GM12874 (cell line): ENCODE results near the gene OLFML2A.

ENCODE experiments used
- CTCF ChIP-seq: IDR thresholded peaks from 2 replicates; pipeline ENCODE4 v1.5.1; 2011; ENCODE audit warnings: low read depth, mild to moderate bottlenecking, control low read depth, low read length, moderate library complexity; ENCODE audit not compliant: insufficient read depth

The OLFML2A gene

DNA sequence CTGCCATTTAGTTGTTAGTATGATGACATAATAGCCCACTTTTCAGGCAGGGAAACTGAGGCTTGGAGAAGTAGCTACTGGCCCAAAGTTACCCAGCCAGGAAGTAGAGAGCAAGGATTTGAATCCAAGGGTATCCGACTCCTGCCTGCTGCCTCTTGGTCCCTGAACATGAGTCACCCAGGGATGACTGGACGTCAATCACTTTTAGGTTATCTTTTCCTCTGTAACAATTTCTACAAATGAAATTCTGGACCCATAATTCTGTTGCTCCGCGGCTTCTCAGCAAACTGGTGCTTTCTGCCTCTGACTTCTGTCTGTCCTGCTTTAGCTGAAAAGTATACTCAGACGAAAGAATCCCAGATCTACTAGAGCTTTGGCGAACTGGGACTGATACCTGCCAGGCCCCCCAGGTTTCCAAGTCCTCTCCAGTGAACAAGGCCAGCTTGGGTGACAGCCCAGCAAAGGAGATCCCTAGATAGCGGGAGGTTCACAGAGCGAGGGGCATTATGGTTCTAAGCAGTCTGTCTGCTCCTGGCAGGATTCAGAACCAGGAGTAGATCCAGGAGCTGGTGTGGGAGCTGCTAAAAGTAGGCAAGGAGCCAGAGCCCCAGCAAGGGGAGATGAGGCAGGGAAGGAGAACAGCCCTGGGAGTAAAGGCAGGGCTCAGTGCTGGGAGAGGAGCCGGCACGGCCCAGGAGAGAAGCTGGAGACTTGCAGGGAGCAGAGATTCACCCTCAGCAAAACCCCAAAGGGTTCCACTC lies 20.6 kb downstream of the OLFML2A start:
- TF ChIP-seq CTCF = no peak

- TF ChIP-seq CTCF = no peak
Observed at GRCh38 chr9:124799274-124800006, 22.5 kb downstream of the OLFML2A start.

- no peak for TF ChIP-seq CTCF
Observed at GRCh38 chr9:124800306-124801259, 23.6 kb downstream of the OLFML2A start.

- TF ChIP-seq CTCF = no peak
Observed at GRCh38 chr9:124801356-124801755, 24.4 kb downstream of the OLFML2A start.

- no peak for TF ChIP-seq CTCF
Observed at GRCh38 chr9:124802426-124802825, 25.5 kb downstream of the OLFML2A start.

DNA sequence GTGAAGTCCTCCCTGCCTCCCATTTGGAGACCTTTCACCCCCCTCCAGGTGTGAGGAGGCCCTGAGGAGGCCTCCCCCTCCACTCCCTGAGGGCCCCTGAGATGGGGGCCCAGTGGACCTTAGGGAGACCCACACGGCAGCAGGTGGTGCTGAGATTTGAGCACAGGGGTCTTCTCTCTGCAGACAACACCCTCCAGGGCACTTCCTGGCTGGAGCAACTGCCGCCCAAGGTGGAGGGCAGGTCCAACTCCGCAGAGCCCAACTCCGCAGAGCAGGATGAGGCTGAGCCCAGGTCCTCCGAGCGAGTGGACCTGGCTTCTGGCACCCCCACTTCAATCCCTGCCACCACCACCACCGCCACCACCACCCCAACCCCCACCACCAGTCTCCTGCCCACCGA lies 27.0 kb downstream of the OLFML2A start:
- no peak for TF ChIP-seq CTCF

- TF ChIP-seq CTCF = no peak
Observed at GRCh38 chr9:124805186-124805585, 28.3 kb downstream of the OLFML2A start.
